HG02943 (cell line): ENCODE data around the gene STARD8.
"Not testable (repeated sequence)": the region's sequence is repeated elsewhere in the genome, so short reads cannot be mapped to it uniquely, and the experiment has no call there.

ENCODE experiments used
- ATAC-seq: cut with Tn5 transposase; IDR thresholded peaks from one replicate; pipeline ENCODE4 v1.9.1; 2021; ENCODE audit warnings: mild to moderate bottlenecking, low read depth, moderate library complexity; ENCODE audit not compliant: unreplicated experiment

Gene STARD8

GRCh38 chrX:68647156-68647957 is at the start of gene STARD8:
TSS of gene STARD8 (plus strand) at chrX:68647666. CDS start at chrX:68647883, 217 bp downstream.
- ATAC-seq: no peak

- no peak for ATAC-seq
Measured at GRCh38 chrX:68598841-68599240, 48.6 kb upstream of the STARD8 start.

GRCh38 chrX:68599256-68600152 is 48.0 kb upstream of the STARD8 start:
- no peak for ATAC-seq

GRCh38 chrX:68604216-68604615 is 43.2 kb upstream of the STARD8 start:
- not testable (repeated sequence) for ATAC-seq

GRCh38 chrX:68614733-68615132 is 32.7 kb upstream of the STARD8 start:
- not testable (repeated sequence) for ATAC-seq

GRCh38 chrX:68627986-68628385 is 19.5 kb upstream of the STARD8 start:
- no peak for ATAC-seq

GRCh38 chrX:68629936-68630335 is 17.5 kb upstream of the STARD8 start:
- ATAC-seq: not testable (repeated sequence)

- no peak for ATAC-seq
Measured at GRCh38 chrX:68631336-68631735, 16.1 kb upstream of the STARD8 start.

- ATAC-seq: no peak
Measured at GRCh38 chrX:68632491-68632890, 15.0 kb upstream of the STARD8 start.

GRCh38 chrX:68633981-68634380 is 13.5 kb upstream of the STARD8 start:
- no peak for ATAC-seq

GRCh38 chrX:68634649-68635227 is 12.7 kb upstream of the STARD8 start:
- ATAC-seq: no peak

GRCh38 chrX:68640661-68641060 is 6.8 kb upstream of the STARD8 start:
- no peak for ATAC-seq

GRCh38 chrX:68644861-68645260 is 2.6 kb upstream of the STARD8 start:
- no peak for ATAC-seq

GRCh38 chrX:68646421-68646820 is 1.0 kb upstream of the STARD8 start:
- ATAC-seq: no peak

GRCh38 chrX:68648960-68649359 is 1.5 kb downstream of the STARD8 start:
- no peak for ATAC-seq

- ATAC-seq: no peak
Measured at GRCh38 chrX:68650491-68650890, 3.0 kb downstream of the STARD8 start.

- ATAC-seq: no peak
Measured at GRCh38 chrX:68651110-68651509, 3.6 kb downstream of the STARD8 start.

GRCh38 chrX:68652326-68653170 is 5.1 kb downstream of the STARD8 start:
- no peak for ATAC-seq

- no peak for ATAC-seq
Measured at GRCh38 chrX:68654693-68655092, 7.2 kb downstream of the STARD8 start.

- not testable (repeated sequence) for ATAC-seq
Measured at GRCh38 chrX:68656473-68656872, 9.0 kb downstream of the STARD8 start.
